M059J (cell line): ENCODE results near the gene HIBCH. TPM values are rescaled to one million over a fixed set of nuclear protein-coding genes. Genes with fewer than 3 reads are reported as not detected.
"Not testable (repeated sequence)": the region's sequence is repeated elsewhere in the genome, so short reads cannot be mapped to it uniquely, and the experiment has no call there.

Experiments
- DNase-seq: peaks from one replicate; pipeline ENCODE4 v3.0.0-alpha.2; 2012; ENCODE audit warnings: low read depth
- total RNA-seq: library from RNA; depleted of rRNA; stranded (reverse); fragments of >200 nt; shearing (Covaris generic); gene quantifications from 2 replicates; pipeline ENCODE4 v1.2.3, GENCODE V29; 2014

The HIBCH gene
- total RNA-seq, 1 experiment from 2014 or later, result 17.2 TPM

DNA sequence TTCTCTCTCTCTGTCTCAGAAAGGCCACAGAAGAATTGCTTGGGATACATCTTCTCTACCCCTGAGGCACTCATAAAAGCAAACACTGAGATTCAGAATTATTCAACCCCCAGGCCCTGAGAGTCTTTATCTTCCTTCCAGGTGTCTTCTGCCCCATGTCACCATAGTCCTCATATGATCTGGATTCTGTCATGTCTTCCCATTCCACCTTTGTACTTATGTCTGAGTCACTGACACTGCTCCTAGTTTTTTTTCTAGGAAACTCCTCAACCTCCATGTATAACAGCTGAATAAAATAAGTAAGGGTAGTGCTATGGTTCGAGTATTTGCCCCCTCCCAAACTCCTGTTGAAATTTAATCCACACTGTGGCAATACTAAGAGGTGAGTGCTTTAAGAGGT is 11.6 kb downstream of the HIBCH start:
- no peak for DNase-seq

DNA sequence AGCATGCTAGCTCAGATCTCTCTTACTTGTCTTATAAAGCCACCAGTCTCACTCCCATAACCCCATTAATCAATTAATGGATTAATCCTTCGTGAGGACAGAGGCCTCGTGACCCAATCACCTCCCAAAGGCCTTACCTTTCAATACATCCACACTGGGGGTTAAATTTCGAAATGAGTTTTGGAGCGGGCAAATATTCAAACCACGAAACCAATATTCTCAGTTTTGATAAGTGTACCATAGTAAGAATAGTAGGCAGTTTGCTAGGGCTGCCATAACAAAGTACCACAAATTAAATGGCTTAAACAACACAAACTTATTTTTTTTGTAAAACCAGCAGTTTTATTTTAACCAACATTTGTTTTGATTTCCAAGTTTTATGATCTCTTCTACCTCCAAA is 15.2 kb downstream of the HIBCH start:
- DNase-seq, result no peak

DNA sequence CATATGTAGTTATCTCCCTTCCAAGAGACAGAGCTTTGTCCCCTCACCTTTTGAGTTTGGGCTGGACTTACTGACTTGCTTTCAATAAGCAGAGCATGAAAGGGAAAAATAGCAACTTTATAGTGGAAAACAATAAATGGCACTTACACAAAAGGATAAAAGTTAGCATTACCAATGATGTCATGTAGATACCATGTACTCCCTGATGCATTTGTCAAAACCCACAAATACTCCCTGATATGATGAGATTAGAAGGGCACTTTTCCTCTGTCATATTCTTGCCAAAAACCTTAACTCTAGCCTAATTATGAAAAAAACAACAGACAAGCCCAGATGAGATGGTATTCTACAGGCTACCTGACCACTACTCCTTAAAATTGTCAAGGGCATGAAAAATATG is 16.0 kb downstream of the HIBCH start:
- DNase-seq, result no peak

DNA sequence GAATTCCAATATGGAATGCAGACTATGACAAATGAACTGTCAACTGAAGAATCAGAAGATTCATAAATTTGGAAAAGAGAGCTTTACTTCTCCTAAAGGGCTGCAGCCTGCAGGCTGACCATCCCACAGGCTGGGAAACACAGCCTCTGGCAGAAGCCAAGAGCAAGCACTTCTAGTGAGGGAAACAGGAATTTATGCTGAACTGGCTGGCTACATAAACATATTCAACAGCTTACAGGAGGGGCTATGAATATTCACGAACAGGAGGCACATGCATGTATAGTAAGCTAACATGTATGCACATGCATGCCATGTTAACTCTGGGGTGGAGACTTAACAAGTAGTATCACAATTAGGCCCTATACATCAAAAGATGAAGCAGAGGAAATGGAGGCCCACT is 17.6 kb downstream of the HIBCH start:
- DNase-seq, result no peak

GRCh38 chr2:190301032-190301431 is 18.6 kb downstream of the HIBCH start:
- no peak for DNase-seq

DNA sequence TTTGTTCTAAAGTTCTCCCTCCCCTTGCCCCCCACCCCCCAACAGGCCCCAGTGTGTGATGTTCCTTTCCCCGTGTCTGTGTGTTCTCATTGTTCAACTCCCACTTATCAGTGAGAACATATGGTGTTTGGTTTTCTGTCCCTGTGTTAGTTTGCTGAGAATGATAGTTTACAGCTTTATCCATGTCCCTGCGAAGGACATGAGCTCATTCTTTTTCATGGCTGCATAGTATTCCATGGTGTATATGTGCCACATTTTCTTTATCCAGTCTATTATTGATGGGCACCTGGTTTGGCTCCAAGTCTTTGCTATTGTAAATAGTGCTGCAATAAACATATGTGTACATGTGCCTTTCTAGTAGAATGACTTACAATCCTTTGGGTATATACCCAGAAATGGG is 21.7 kb downstream of the HIBCH start:
- not testable (repeated sequence) for DNase-seq

DNA sequence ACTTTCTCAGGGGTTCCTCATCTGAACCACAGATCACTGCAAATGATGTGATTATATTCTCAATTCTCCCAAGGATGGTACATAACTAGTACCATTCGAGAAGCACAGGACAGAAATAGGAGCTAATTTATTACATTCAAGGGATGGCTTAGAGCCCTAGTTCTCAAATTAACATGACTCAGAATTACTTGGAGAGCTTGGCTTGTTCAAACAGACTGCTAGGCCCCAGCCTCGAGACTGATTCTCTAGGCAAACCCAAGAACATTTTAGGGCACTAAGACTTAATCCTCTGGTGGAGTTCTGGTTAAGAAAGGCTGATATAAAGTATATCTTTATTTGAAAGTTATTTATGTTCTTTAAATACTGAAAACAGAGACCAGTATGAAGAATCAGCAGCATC is 35.8 kb downstream of the HIBCH start:
- peak; percentile 19 for DNase-seq

DNA sequence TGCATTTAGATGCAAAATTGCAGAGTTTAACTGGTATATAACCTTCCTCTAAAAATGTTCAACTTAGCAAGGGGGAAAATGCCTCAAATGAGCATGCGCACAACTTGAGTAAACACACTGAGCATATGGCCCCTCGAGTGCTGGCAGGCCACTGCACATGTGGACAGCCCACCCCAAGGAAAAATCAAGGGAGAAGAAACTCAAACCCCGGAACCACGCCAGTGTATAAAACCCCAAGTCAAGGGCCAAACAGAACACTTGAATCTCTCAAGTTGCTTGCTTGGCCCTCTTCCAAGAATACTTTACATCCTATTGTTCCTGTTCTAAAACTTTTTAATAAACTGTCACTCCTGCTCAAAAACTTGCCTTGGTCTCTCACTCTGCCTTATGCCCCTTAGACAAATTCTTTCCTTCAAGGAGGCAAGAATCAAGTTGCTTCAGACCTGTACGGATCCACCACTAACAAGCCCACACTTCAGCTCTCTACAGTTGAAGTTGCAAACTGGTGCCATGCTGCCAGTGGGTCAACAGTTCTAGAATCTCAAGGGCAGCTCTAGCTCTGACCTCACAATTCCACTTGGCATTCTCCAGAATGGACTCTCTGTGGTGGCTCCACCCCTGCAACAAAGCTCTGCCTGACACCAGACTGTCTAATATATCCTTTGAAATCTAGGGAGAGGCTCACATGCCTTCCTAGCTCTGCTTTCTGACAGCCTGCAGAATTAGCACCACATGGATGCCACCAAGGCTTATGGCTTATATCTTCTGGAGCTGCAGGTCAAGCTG is 38.9 kb downstream of the HIBCH start:
- DNase-seq, result no peak

GRCh38 chr2:190279256-190280134 is 40.1 kb downstream of the HIBCH start:
- DNase-seq, result not testable (repeated sequence)

DNA sequence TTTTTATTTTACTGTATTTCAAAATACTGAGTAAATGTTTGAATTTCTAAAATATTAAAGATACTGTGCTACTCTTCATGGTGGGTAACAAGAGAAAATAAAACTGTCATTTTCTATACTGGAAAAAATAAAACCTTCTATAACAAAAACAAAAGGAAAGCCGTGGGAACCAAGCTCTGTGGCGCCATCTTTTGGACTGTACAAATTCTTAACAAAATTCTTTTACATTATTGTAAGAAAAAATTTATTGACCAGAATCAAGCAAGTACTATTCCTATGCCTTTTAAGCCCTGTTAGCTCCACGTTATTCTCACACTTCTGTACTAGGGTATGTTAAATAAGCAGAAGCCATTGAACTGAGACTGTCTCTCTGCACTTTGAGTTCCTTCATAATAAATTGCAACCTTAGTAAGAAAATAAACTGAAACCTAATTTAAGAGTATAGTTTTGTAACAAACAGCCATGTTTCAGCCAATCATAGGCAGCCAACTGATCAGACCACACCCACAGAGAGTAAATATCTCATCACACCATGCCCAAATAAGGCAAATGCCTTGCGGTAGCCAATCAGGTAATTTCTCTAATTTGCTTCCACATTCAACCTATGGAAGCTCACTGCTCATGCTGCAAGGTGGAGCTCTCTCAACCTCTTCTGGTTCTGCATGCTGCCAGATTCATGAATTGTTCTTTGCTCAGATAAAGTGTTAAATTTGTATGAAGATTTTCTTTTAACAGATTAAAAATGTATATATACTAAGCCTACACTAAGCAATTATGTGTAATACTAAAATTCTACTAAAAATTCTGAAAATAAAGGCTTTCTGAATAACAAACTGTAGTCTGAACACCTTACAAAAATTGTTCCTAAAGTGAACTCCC is 42.2 kb downstream of the HIBCH start:
- peak; percentile 38 for DNase-seq

DNA sequence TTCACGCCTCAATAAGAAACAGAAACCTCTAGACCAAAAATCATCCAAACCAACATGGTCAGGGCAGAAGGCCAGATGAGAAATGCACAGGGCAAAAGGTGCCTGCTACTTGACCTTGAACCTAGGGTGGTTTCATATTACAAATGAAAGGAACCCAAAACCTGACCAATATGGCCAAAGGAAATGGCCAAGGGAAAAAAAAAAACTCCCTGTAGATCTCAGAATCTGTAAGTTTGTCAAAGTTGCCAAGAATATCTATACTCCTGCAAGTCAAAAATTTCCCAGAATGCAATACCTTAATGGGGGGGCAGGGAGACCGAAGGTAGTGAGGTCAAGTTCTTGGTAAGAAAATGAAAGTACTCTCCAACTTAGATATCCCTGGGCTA is 47.2 kb downstream of the HIBCH start:
- DNase-seq, result peak; percentile 26

DNA sequence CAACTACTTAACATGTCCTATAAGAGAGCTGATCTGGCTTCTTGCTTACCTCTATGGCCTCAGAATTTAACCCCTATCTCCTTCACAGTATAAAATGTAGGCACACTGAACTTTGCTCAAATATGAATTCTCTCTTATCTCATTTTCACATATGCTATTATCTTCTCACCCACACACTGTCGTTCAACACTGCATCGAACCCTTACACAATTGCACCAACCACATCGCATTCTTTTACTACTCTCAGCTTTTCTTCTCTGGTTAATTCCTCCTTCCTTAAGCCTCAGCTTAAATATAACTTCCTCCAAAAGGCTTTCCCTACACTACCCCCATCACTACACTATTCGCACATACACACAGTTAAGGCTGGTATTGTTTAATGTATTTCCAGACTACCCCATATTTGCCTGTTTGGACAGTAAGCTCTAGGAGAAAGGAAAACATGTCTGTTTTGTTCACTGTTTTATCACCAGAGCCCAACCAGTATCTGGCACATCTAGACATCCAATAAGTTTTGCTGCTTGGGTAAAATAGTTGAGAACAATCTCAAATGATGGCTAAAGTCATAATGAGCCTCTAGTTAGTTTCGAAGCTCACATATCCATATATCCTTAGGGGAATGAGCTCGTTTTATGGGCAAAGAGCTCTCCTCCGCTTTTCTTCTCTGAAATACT is 47.7 kb downstream of the HIBCH start:
- no peak for DNase-seq

DNA sequence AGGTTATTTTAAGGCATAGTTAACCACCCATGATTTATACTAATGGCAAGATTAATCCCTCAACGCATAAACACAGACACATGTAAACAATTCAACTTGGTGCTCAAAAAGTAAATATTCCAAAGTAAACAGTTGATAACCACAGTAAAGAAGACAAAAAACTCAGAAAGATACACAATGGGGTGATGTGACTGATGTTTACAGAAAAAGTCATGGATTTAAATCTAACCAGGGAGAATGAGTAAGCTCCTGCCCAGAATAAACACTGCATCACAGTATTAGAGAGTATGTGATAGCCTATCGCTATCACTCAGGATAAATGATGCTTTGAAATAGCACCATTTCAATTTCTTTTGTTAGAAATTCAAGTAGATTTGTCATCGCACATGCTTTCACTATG is 49.3 kb downstream of the HIBCH start:
- DNase-seq, result peak; percentile 75

DNA sequence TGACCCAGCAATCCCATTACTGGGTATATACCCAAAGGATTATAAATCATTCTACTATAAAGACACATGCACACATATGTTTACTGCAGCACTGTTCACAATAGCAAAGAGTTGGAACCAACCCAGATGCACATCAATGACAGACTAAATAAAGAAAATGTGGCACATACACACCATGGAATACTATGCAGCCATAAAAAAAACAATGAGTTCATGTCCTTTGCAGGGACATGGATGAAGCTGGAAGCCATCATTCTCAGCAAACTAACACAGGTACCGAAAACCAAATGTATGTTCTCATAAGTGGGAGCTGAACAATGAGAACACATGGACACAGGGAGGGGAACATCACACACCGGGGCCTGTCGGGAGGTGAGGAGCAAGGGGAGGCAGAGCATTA is 49.9 kb downstream of the HIBCH start:
- not testable (repeated sequence) for DNase-seq

DNA sequence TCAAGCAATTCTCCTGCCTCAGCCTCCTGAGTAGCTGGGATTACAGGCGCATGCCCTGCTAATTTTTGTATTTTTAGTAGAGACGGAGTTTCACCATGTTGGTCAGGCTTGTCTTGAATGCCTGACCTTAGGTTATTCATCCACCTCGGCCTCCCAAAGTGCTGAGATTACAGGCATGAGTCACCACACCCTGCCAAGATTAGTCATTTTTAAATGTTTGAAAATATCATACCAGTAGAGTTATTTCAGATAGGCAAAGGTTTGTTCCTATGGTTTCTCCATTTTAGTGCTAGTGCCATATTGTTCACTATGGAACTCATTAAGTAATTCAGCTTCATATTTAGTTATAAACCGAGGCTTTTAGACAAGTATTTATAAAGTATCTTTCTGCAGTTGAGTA is 52.3 kb downstream of the HIBCH start:
- peak; percentile 88 for DNase-seq

GRCh38 chr2:190266314-190266713 is 53.3 kb downstream of the HIBCH start:
- no peak for DNase-seq

DNA sequence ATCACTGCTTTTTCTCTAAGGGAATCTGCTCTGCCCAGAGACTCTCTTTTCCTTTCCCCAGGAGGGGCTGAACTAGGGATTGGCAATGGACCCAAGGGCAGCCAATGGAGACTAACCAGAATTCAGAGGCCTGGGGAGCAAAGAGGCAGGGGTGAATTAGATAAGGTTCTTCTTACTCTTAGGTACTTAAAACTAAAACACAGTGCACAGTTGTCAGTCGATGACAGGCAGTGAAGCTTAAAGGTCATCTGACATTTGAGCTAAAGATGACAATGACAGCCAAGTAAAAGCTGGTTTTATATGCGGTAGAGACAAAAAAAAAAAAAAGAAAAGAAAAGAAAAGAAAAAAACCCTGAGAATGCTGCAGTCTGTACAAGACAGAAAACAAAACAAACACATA is 57.8 kb downstream of the HIBCH start:
- no peak for DNase-seq

DNA sequence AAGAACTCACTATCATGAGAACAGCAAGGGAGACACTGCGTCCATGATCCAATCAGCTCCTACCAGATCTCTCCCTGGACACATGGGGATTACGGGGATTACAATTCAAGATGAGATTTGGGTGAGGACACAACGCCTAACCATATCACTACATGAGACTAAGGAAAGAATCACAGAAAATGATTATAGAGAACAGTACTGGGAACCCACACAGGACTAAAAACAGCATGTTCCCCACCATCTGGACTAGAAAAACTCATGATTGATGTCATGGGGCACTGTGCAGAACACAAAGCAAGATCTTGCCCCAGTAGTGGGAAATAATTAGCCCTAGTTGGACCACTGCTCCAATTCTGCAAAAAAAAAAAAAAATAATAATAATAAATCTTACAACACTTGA is 63.5 kb downstream of the HIBCH start:
- no peak for DNase-seq

GRCh38 chr2:190255676-190256075 is 64.0 kb downstream of the HIBCH start:
- DNase-seq, result no peak

GRCh38 chr2:190254063-190254850 is 65.4 kb downstream of the HIBCH start:
- DNase-seq, result no peak

DNA sequence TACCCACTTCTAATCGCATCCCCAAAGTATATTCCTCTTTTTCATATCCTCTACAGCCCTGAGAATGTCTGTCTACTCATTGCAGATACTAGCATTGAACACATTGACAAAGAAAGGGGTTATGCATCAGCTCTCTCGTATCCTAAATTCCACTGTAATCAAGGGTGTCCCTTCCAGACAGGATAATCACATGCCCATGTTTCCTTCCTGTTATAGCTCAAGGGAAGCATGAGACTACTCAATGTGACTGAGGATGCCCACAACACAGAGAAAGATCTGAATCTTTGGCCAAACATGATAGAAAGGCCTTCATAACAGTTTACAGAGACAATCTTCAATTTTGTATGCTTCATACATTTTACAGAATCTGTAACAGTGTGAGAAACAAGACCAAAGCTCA is 69.2 kb downstream of the HIBCH start:
- no peak for DNase-seq
